Measurements from ENCODE around the gene WASL.
"Not testable (repeated sequence)": the region's sequence is repeated elsewhere in the genome, so short reads cannot be mapped to it uniquely, and the experiment has no call there.

The WASL gene

DNA sequence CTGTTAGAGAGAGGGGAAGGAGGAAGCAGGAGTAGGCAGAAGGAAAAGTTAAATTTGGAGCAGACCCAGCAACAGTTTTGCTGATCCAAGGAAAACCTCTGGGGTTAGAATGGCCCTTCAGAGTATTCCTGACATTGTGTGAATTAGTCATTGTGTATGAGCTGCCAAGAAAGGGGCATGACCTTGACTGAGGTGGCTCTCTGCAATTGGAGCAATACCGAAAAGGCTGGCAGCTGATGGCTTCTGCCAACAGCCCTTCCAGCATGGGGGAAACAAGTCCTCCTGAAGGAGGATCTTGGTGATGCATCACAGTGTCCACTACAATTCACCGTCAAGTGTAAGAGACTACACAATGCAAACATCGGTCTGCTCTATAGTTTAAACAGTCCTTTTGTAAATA lies 20.6 kb upstream of the WASL start:
- DNase-seq (ENCODE audit: low spot score): peak; percentile 55

DNA sequence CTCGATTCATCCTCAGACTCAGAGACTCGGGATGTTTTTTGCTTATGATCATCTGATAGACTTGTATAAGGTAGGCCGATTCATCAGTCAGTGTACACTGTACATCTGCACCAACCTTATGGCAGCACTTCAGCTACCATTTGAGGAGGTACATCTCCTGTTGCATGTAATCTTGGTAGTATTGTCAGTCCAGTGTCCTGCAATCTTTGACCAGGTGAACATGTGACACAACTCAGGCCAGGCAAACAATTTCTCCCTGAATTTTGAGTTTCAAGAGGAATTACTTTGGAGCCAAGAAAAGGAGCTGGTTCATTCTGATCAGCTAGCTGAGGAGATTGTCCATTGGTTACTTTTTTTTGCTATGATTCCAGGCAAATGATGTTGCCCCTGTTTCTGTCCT lies 19.7 kb upstream of the WASL start:
- DNase-seq (ENCODE audit: low spot score): no peak

DNA sequence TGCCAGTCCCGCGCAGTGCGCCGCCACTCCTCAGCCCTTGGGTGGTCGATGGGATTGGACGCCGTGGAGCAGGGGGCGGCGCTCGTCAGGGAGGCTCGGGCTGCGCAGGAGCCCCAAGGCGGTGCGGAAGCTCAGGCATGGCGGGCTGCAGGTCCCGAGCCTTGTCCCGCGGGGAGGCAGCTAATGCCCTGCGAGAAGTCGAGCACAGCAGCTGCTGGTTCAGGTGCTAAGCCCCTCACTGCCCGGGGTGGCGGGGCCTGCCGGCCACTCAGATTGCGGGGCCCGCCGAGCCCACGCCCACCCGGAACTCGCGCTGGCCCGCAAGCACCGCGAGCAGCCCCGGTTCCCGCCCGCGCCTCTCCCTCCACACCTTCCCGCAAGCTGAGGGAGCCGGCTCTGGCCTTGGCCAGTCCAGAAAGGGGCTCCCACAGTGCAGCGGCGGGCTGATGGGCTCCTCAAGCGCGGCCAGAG lies 14.4 kb upstream of the WASL start:
- no peak for DNase-seq (ENCODE audit: low spot score)

DNA sequence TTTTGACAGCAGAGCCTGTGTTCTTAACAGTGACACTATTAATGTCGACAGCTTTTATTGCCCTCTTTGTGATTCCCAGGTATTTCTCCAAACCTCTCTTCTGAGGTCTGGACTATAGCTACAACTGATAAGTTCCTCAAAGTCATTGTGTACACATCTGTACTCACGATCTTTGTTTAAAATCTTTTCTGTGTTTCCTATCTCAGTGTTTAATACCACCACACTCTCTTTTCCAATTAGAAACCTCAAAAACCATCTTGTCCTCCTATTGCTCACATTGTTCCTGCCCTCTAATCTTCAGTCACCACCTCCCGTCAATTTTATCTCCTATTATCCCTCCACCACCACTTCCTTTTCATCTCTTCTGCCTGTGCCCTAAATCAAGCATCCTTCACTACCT lies 12.9 kb upstream of the WASL start:
- no peak for DNase-seq (ENCODE audit: low spot score)

- no peak for DNase-seq (ENCODE audit: low spot score)
Measured at GRCh38 chr7:123757095-123757494, 8.3 kb upstream of the WASL start.

GRCh38 chr7:123755338-123755737 lies 6.5 kb upstream of the WASL start:
- DNase-seq (ENCODE audit: low spot score): no peak

GRCh38 chr7:123754271-123754871 lies 5.6 kb upstream of the WASL start:
- DNase-seq (ENCODE audit: low spot score): peak; percentile 34

GRCh38 chr7:123752534-123752933 lies 3.7 kb upstream of the WASL start:
- DNase-seq (ENCODE audit: low spot score): no peak

- DNase-seq (ENCODE audit: low spot score): no peak
Measured at GRCh38 chr7:123751821-123752220, 3.0 kb upstream of the WASL start.

- DNase-seq (ENCODE audit: low spot score): no peak
Measured at GRCh38 chr7:123750389-123751230, 1.8 kb upstream of the WASL start.

- peak; percentile 77 for DNase-seq (ENCODE audit: low spot score)
Measured at GRCh38 chr7:123749537-123749857, 694 bp upstream of the WASL start.

DNA sequence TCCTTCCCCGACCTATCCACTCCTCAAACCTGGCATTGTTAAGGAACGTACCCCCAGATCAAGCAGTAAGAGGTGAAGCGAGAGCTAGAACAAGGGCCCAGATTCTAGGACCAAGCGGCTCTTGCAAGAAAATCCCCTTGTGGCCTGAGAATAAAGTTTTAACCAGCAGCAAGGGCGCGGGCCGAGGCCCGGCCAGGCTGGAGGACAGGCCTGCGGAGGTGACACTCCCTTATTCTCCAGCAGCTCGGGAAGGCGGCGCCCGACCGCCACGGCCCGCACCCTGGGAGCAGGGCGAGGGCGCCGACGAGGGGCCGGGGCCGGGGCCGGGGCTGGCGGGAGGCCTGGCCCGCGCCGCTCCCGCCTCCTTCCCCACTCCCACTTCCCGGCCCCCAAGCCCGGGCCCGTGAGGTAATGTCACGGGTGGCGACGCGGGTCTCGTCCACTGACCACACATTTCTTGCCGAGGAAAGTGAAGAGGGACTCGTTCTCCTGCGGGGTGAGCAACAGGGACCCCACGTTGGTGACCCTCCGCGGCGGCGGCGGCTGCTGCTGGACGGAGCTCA lies 551 bp downstream of the WASL start:
- DNase-seq (ENCODE audit: low spot score): peak; percentile 43

DNA sequence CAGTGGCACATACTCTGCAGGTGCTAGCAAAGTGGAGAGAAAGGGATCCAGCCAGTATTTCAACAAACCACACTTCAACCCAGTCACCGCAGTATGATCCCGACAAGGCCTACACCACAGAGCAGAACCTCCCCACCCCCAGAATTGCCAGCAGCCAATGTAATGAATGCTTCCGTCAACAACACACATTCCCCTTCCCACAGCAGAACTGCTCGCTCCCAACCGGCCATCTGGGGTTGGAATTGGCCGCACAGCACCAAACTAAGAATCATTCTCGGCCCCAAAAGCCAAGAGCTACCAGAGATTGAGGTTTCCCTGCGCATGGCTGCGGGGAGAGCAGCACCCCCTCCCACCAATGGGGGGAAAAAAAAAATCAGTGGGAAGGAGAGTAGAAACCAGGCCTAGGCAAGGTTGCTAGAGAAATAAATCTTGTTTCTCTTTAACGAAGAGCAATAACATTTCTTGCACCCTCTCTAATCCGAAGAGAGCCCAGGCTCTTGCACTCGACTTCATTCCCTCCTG lies 1.1 kb downstream of the WASL start:
- DNase-seq (ENCODE audit: low spot score): peak; percentile 67

DNA sequence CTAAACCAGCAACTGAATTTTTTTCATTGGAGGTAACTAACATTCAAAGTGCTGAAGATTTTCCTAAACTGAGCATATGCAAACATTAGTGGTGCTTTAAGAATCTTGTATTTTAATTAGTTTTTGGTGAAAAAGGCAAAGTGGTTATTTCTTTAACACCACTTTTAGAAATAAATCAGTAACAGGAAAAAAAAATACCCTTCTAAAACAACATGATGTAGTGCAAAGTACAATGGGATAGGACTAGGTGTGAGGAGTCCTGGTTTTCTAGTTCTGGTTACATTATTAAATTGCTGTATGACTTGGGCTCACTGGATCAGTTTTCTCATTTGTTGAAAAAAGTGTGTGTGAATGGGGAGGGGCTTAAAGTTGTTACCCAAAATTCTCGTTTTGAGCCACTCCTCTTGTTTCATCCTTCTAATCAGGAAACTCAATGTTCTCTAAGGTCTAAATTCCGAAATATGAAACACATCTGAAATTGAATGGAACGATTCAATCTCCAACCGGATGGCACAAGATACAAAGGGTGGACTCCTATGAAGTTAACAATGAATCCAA lies 1.8 kb downstream of the WASL start:
- DNase-seq (ENCODE audit: low spot score): no peak

GRCh38 chr7:123746055-123746454 lies 2.7 kb downstream of the WASL start:
- DNase-seq (ENCODE audit: low spot score): no peak

- no peak for DNase-seq (ENCODE audit: low spot score)
Measured at GRCh38 chr7:123745437-123745836, 3.4 kb downstream of the WASL start.

- DNase-seq (ENCODE audit: low spot score): no peak
Measured at GRCh38 chr7:123744416-123744815, 4.4 kb downstream of the WASL start.

- no peak for DNase-seq (ENCODE audit: low spot score)
Measured at GRCh38 chr7:123741940-123742339, 6.9 kb downstream of the WASL start.

DNA sequence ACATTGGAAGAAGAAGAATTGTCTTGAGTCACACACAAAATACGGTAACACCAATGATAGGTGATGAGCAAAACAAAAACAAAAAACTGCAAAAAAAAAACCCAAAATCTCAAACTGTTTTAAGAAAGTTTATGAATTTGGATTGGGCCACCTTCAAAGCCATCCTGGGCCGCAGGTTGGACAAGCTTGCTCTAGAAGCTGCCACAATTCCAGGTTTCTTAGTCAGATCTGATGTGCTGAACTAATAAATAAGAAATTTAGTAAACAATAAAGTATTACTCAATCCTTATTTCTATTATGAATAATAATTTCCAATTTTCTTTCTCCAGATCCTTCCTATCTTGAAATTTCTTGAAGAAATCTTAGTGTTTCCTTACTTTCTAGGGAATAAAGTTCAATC lies 10.0 kb downstream of the WASL start:
- no peak for DNase-seq (ENCODE audit: low spot score)

DNA sequence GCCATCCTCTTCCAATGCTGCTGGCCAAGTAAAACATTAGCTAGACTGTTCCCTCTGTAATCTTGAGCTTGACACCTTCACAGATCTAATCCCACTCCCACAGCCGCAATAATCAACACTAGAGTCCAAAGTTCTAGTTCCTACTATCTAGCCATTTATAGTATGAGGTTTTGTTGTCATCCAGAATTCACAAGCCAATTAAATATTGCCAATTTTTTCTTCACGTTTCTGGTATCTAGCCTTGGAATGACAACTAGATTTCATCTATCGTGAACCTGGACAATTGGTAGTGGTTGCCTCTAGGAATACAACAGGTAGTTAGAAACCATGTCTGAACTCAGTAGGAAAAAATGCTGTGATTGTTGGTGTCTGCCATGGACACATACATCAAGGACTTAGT lies 10.4 kb downstream of the WASL start:
- DNase-seq (ENCODE audit: low spot score): peak; percentile 34

- DNase-seq (ENCODE audit: low spot score): not testable (repeated sequence)
Measured at GRCh38 chr7:123737168-123737674, 11.6 kb downstream of the WASL start.

GRCh38 chr7:123735539-123735938 lies 13.3 kb downstream of the WASL start:
- DNase-seq (ENCODE audit: low spot score): no peak

DNA sequence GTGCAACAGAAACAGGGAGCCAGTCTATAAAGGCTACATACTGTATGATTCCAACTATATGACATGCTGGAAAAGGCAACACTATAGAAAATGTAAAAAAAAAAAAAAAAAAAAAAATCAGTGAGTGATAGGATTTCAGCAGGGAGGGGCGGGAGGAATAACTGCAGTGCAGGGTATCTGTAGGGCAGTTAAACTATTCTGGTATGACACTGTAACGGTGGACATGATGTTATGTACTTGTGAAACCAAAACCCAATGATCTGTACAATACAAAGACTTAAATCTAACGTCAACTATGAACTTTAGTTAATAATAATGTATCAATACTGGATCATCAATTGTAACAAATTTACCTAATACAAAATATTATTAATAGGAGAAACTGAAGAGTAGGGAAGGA lies 14.3 kb downstream of the WASL start:
- DNase-seq (ENCODE audit: low spot score): no peak

Data from LoVo (cell line).